WTC11 (cell line): ENCODE measurements around the gene DDR2.

Experiments used
- AFF4 ChIP-seq: sonication (generic); formaldehyde crosslinking; IDR thresholded peaks from 2 replicates; pipeline ENCODE4 v1.8.1; 2023; ENCODE audit warnings: mild to moderate bottlenecking, missing genetic modification reagents, borderline replicate concordance
- ESRRA ChIP-seq: sonication (generic); formaldehyde crosslinking; IDR thresholded peaks from 2 replicates; pipeline ENCODE4 v1.8.1; 2022; ENCODE audit warnings: mild to moderate bottlenecking, missing genetic modification reagents, borderline replicate concordance
- GABPB1 ChIP-seq: sonication (generic); formaldehyde crosslinking; IDR thresholded peaks from 2 replicates; pipeline ENCODE4 v1.8.1; 2023; ENCODE audit warnings: mild to moderate bottlenecking, missing genetic modification reagents
- HMGA2 ChIP-seq: fragments of 250-450 bp; sonication (Bioruptor Pico); IDR thresholded peaks from 2 replicates; pipeline ENCODE4 v1.4.0; 2021; ENCODE audit warnings: mild to moderate bottlenecking, moderate library complexity
- MLX ChIP-seq: sonication (generic); formaldehyde crosslinking; IDR thresholded peaks from 2 replicates; pipeline ENCODE4 v1.8.1; 2023; ENCODE audit warnings: mild to moderate bottlenecking, missing genetic modification reagents, moderate library complexity
- RORB ChIP-seq: fragments of 250-450 bp; sonication (Bioruptor Pico); IDR thresholded peaks from 2 replicates; pipeline ENCODE4 v1.9.0; 2021; ENCODE audit warnings: mild to moderate bottlenecking
- SP1 ChIP-seq: sonication (generic); formaldehyde crosslinking; conservative IDR thresholded peaks from 2 replicates; pipeline ENCODE4 v1.8.1; 2022; ENCODE audit warnings: missing genetic modification reagents
- ZNF396 ChIP-seq: fragments of 250-450 bp; sonication (Bioruptor Pico); IDR thresholded peaks from 2 replicates; pipeline ENCODE4 v1.8.0; 2021; ENCODE audit warnings: mild to moderate bottlenecking, moderate library complexity, borderline replicate concordance
- ZNF423 ChIP-seq: fragments of 250-450 bp; sonication (Bioruptor Pico); IDR thresholded peaks from 2 replicates; pipeline ENCODE4 v2.1.2; 2022; ENCODE audit warnings: mild to moderate bottlenecking, moderate library complexity
- TF ChIP-seq, protein P1 (sequence below): sonication (generic); formaldehyde crosslinking; IDR thresholded peaks from 2 replicates; pipeline ENCODE4 v1.8.1; 2022; ENCODE audit warnings: low read depth, mild to moderate bottlenecking, moderate library complexity, missing genetic modification reagents, borderline replicate concordance
- TF ChIP-seq, protein P2 (sequence below): fragments of 200-600 bp; IDR thresholded peaks from 2 replicates; pipeline ENCODE4 v1.8.0; 2022; ENCODE audit warnings: antibody characterized with exemption

GRCh38 chr1:162691999-162692575 is 59.8 kb downstream of the DDR2 start:
- TF ChIP-seq, protein P1, sequence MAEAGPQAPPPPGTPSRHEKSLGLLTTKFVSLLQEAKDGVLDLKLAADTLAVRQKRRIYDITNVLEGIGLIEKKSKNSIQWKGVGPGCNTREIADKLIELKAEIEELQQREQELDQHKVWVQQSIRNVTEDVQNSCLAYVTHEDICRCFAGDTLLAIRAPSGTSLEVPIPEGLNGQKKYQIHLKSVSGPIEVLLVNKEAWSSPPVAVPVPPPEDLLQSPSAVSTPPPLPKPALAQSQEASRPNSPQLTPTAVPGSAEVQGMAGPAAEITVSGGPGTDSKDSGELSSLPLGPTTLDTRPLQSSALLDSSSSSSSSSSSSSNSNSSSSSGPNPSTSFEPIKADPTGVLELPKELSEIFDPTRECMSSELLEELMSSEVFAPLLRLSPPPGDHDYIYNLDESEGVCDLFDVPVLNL (CRISPR knock-in tag), result no peak
- TF ChIP-seq, protein P2, sequence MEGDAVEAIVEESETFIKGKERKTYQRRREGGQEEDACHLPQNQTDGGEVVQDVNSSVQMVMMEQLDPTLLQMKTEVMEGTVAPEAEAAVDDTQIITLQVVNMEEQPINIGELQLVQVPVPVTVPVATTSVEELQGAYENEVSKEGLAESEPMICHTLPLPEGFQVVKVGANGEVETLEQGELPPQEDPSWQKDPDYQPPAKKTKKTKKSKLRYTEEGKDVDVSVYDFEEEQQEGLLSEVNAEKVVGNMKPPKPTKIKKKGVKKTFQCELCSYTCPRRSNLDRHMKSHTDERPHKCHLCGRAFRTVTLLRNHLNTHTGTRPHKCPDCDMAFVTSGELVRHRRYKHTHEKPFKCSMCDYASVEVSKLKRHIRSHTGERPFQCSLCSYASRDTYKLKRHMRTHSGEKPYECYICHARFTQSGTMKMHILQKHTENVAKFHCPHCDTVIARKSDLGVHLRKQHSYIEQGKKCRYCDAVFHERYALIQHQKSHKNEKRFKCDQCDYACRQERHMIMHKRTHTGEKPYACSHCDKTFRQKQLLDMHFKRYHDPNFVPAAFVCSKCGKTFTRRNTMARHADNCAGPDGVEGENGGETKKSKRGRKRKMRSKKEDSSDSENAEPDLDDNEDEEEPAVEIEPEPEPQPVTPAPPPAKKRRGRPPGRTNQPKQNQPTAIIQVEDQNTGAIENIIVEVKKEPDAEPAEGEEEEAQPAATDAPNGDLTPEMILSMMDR, result no peak
- no peak for TF ChIP-seq SP1 (CRISPR knock-in tag)
- no peak for TF ChIP-seq ESRRA (CRISPR knock-in tag)
- TF ChIP-seq ZNF396, result no peak
- no peak for TF ChIP-seq MLX
- no peak for TF ChIP-seq RORB (CRISPR knock-in tag)
- no peak for TF ChIP-seq HMGA2 (CRISPR knock-in tag)
- no peak for TF ChIP-seq ZNF423 (CRISPR knock-in tag)
- no peak for TF ChIP-seq GABPB1 (CRISPR knock-in tag)
- TF ChIP-seq AFF4 (CRISPR knock-in tag), result no peak
